Measurements from ENCODE around the gene ALS2CL.
"Not testable (repeated sequence)": the region's sequence is repeated elsewhere in the genome, so short reads cannot be mapped to it uniquely, and the experiment has no call there.

ALS2CL gene

GRCh38 chr3:46693038-46693891 is at the start of gene ALS2CL:
Gene ALS2CL, minus strand, starts transcription at chr3:46693679. Its CDS starts 4,239 bp downstream, at chr3:46689440.
- no peak for FAIRE-seq

DNA sequence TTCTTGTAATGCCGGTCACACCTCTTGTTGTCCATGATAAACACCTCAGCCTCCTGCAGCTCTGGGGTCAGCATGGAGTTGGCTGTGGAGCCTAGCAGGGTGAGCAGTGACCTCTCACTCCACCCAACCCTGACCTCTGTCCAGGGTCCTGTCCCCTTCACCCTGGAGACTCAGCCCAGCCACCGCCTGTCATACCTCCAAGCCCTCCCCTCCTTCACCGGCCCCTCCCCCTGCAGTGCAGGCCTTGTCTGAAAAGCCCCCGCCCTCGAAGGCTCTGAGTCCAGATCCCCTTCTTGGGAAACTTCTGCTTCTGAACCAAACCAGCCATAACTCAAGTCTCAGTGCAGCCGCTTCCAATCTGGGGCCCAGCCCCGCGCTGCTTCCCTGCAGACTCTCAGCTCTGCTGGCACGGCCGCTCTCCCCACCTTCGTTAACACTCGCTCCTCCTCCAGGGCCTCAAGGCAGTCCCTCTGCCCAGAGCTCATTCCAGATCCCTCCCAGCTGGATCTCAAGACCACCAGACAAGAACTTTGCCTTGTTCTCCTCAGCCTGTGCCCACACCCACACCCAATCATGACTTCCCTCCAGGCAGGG is 49.6 kb upstream of the ALS2CL start:
- FAIRE-seq = no peak

DNA sequence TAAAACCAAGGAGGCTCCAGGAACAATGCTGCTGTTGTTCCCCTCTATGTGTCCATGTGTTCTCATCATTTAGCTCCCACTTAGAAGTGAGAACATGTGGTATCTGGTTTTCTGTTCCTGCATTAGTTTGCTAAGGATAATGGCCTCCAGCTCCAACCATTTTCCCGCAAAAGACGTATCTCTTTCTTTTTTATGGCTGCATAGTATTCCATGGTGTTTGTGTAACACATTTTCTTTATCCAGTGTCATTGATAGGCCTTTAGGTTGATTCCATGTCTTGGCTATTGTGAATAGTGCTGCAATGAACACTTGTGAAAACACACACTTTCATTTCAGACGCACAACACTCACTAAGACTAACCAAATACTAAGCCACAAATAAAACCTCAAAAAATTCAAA is 46.1 kb upstream of the ALS2CL start:
- not testable (repeated sequence) for FAIRE-seq

DNA sequence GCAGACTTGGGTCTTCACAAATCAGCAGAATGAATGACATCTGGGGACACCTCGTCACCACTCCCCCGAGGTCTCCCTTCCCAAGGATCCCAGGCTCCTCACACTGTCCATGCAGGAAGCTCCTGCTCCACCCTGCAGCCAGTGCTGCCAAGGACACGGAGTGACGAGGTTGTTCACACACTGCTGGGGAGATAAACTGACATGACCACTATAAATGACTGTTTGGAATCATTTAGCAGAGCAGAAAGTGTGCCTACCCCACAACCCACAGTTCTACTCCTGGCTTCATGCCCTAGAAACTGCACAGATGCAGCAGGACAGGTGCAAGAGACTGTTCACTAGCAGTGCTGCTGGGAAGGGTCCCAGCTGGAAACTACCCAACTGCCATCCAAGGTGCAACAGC is 43.9 kb upstream of the ALS2CL start:
- no peak for FAIRE-seq

- no peak for FAIRE-seq
Measured at GRCh38 chr3:46736006-46736872, 42.8 kb upstream of the ALS2CL start.

GRCh38 chr3:46734773-46735172 is 41.3 kb upstream of the ALS2CL start:
- no peak for FAIRE-seq

GRCh38 chr3:46733026-46733800 is 39.7 kb upstream of the ALS2CL start:
- no peak for FAIRE-seq

GRCh38 chr3:46731795-46732194 is 38.3 kb upstream of the ALS2CL start:
- FAIRE-seq = no peak

GRCh38 chr3:46730819-46731218 is 37.3 kb upstream of the ALS2CL start:
- no peak for FAIRE-seq

DNA sequence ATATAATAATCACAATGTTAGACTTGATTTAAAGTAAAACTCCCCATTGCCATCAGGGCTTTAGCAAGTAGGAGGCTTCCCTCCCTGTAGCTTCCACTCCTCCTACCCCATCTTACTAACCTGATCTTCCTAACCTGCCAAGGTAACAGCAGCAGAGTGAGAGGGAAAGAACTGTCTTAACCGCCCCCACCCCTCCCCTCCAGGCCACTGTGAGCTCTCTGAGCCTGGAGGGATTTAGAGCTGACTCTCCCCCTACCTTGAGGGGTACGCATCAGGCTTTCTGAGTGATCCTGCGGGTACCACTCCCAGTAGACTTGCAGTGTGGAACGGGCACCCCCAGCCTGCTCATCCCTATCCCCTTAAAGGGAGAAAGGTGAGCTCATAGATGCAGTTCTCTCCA is 35.6 kb upstream of the ALS2CL start:
- FAIRE-seq = no peak

- FAIRE-seq = no peak
Measured at GRCh38 chr3:46725621-46726314, 32.3 kb upstream of the ALS2CL start.

DNA sequence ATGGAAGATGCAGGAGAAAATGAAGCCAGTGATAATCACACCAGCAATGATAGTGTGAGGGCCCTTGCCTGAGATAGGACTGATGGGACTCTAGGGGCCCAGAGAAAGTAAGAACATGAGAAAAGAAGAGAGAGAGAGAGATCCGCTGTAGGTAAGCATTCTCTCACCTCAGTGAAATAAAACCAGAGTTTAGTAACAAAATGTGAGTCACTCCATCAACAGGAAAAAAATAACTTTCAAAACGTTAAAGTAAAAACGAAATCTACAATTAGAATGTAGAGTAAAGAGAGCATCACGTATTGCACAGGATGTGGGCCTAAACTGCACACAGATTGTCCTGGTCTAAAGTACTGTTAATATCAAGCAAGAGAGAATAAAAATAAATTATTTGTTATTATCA is 30.9 kb upstream of the ALS2CL start:
- FAIRE-seq = no peak

DNA sequence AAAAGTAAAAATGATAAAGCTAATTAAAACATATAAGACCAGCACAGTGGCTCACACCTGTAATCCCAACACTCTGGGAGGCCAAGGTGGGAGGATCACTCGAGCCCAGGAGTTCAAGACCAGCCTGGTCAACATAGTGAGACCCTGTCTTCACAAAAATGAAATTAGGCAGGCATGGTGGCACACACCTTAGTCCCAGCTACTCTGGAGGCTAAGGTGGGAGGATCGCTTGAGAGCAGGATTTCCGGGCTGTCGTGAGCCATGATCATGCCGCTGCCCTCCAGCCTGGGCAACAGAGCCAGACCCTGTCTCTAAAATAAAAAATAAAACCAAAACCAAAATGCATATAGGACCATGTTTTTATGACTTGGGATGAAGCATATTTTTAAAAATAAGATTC is 29.0 kb upstream of the ALS2CL start:
- FAIRE-seq = no peak

- FAIRE-seq = no peak
Measured at GRCh38 chr3:46721009-46721408, 27.5 kb upstream of the ALS2CL start.

- no peak for FAIRE-seq
Measured at GRCh38 chr3:46719735-46720271, 26.3 kb upstream of the ALS2CL start.

GRCh38 chr3:46719044-46719565 is 25.6 kb upstream of the ALS2CL start:
- no peak for FAIRE-seq

GRCh38 chr3:46717447-46718231 is 24.2 kb upstream of the ALS2CL start, which contains the start of gene PRSS50:
Gene PRSS50, minus strand, starts transcription at chr3:46717869. Its CDS starts 45 bp downstream, at chr3:46717824.
- no peak for FAIRE-seq

GRCh38 chr3:46716461-46717441 is 23.3 kb upstream of the ALS2CL start:
- no peak for FAIRE-seq
